K562 (cell line): ENCODE results near the gene IQCM. TPM values are rescaled to one million over a fixed set of nuclear protein-coding genes. Genes with fewer than 3 reads are reported as not detected.

ENCODE experiments used
- ATAC-seq: fragments of 200-7000 bp; cut with Tn5 transposase; 3 replicates; pipeline ENCODE4 v1.9.1; 2020; ENCODE audit warnings: moderate library complexity
- BruUV-seq: library from RNA; stranded (reverse); fragments of 400-500 nt; replicated peaks from 2 replicates; lab custom pipeline; 2021; lab: Mats Ljungman, UMichigan
- CTCF ChIA-PET: fragments of 300-600 bp; formaldehyde crosslinking; extraction: SDS; loops from one replicate; lab custom pipeline; 2021; ENCODE audit warnings: low intra/inter-chr PET ratio; lab: Yijun Ruan, JAX
- POLR2A ChIA-PET: fragments of 300-600, 350-650 bp; sonication (Branson Sonifier 250); formaldehyde crosslinking; extraction: SDS; loops from one replicate; lab custom pipeline; 2021; ENCODE audit warnings: antibody characterized with exemption, inconsistent platforms; lab: Yijun Ruan, JAX
- DNase-seq, 4 experiments: peaks; one replicate each; pipeline versions ENCODE4 v3.0.0 to v3.0.0-alpha.2; 2011 to 2018; ENCODE audit warnings: low spot score in 3 of 4, mixed read lengths in 3 of 4; ENCODE audit errors: extremely low read depth in 1 of 4
- FAIRE-seq: peaks from 2 replicates; lab custom pipeline; 2011; peaks lifted over from hg19 to GRCh38; lab: Jason Lieb, UNC
- H2AFZ ChIP-seq: 2 replicates; pipeline ENCODE4 v1.6.0; 2011; ENCODE audit warnings: low read depth, low read length, control low read depth, inconsistent platforms
- H3K27ac ChIP-seq: fragments of 200-600 bp; 3 replicates; pipeline ENCODE4 v1.8.0; 2011; ENCODE audit warnings: low read depth, mild to moderate bottlenecking, control low read depth, inconsistent platforms, low read length, moderate library complexity, mixed read lengths; ENCODE audit errors: extremely low read depth
- H3K27me3 ChIP-seq, 2 experiments: fragments of 300-600 bp in 1 of 2; 2 replicates in 1 of 2; 3 replicates in 1 of 2; pipeline versions ENCODE4 v1.6.0 to v1.8.0; 2011; ENCODE audit warnings: inconsistent platforms in 2 of 2, low read length in 2 of 2, mild to moderate bottlenecking in 1 of 2, mixed read lengths in 1 of 2, moderate library complexity in 1 of 2; ENCODE audit not compliant: control insufficient read depth in 2 of 2, insufficient read depth in 2 of 2
- H3K36me3 ChIP-seq: fragments of 300-600 bp; 3 replicates; pipeline ENCODE4 v1.8.0; 2011; ENCODE audit warnings: mild to moderate bottlenecking, low read length, inconsistent platforms; ENCODE audit not compliant: control insufficient read depth, insufficient read depth
- H3K4me1 ChIP-seq, 2 experiments: fragments of 200-600 bp in 1 of 2; replicated peaks in 1 of 2; 2 replicates in 1 of 2; 3 replicates in 1 of 2; pipeline versions ENCODE4 v1.5.1 to v1.8.0; 2011; ENCODE audit warnings: inconsistent platforms in 2 of 2, low read length in 2 of 2, mild to moderate bottlenecking in 1 of 2, mixed read lengths in 1 of 2, moderate library complexity in 1 of 2; ENCODE audit not compliant: control insufficient read depth in 2 of 2, insufficient read depth in 2 of 2
- H3K4me2 ChIP-seq: 2 replicates; pipeline ENCODE4 v1.6.1; 2011; ENCODE audit warnings: low read length, control low read depth, inconsistent platforms, mixed read lengths; ENCODE audit not compliant: insufficient read depth
- H3K4me3 ChIP-seq: fragments of 200-600 bp; sonication (generic), shearing (Covaris generic); 2 replicates; pipeline ENCODE4 v1.5.1; 2016; ENCODE audit warnings: control low read depth, inconsistent platforms
- H3K79me2 ChIP-seq: fragments of 200-600 bp; 3 replicates; pipeline ENCODE4 v1.8.0; 2011; ENCODE audit warnings: low read length, inconsistent platforms; ENCODE audit not compliant: control insufficient read depth, insufficient read depth
- H3K9ac ChIP-seq, 2 experiments: 2 replicates each; pipeline versions ENCODE4 v1.6.0 to v1.6.1; 2011; ENCODE audit warnings: low read depth in 2 of 2, low read length in 2 of 2, control low read depth in 1 of 2, inconsistent platforms in 1 of 2, mild to moderate bottlenecking in 1 of 2, mixed read lengths in 1 of 2; ENCODE audit not compliant: insufficient read depth in 1 of 2
- H3K9me1 ChIP-seq: one replicate; pipeline ENCODE4 v1.6.0; 2011; ENCODE audit warnings: inconsistent platforms, mild to moderate bottlenecking, low read length, moderate library complexity; ENCODE audit not compliant: control insufficient read depth, insufficient read depth
- H3K9me3 ChIP-seq: replicated peaks from 2 replicates; pipeline ENCODE4 v1.5.1; 2011; ENCODE audit warnings: low read depth, low read length, inconsistent platforms; ENCODE audit not compliant: control insufficient read depth, insufficient read depth
- H4K20me1 ChIP-seq: replicated peaks from 2 replicates; pipeline ENCODE4 v1.6.1; 2011; ENCODE audit warnings: low read length, inconsistent platforms, mixed read lengths; ENCODE audit not compliant: control insufficient read depth, insufficient read depth
- CBFB ChIP-seq: sonication (generic); formaldehyde crosslinking; IDR thresholded peaks from 2 replicates; pipeline ENCODE4 v1.4.0; 2020; ENCODE audit warnings: mild to moderate bottlenecking, missing genetic modification reagents
- HLTF ChIP-seq: fragments of 450-650 bp; IDR thresholded peaks from 2 replicates; pipeline ENCODE4 v1.6.1; 2016
- IFI16 ChIP-seq: fragments of 250-450 bp; sonication (Bioruptor Pico); IDR thresholded peaks from 2 replicates; pipeline ENCODE4 v2.1.2; 2022; ENCODE audit warnings: mild to moderate bottlenecking, inconsistent platforms
- KLF13 ChIP-seq: fragments of 450-650 bp; IDR thresholded peaks from 2 replicates; pipeline ENCODE4 v1.6.1; 2016; ENCODE audit warnings: missing genetic modification characterization, low read depth, mild to moderate bottlenecking, missing compliant biosample characterization, moderate library complexity, borderline replicate concordance
- MTA3 ChIP-seq: fragments of 450-650 bp; formaldehyde crosslinking; IDR thresholded peaks from 2 replicates; pipeline ENCODE4 v1.6.1; 2017; ENCODE audit warnings: mild to moderate bottlenecking, borderline replicate concordance
- NR1H2 ChIP-seq: sonication (generic); formaldehyde crosslinking; IDR thresholded peaks from 2 replicates; pipeline ENCODE4 v1.4.0; 2020; ENCODE audit warnings: mild to moderate bottlenecking, missing genetic modification reagents
- POLR2G ChIP-seq: fragments of 200-400 bp; formaldehyde crosslinking; IDR thresholded peaks from 2 replicates; pipeline ENCODE4 v1.6.1; 2017; ENCODE audit warnings: low read depth, mild to moderate bottlenecking, antibody characterized with exemption, low read length, moderate library complexity
- RBFOX2 ChIP-seq: fragments of 200-400 bp; formaldehyde crosslinking; IDR thresholded peaks from 2 replicates; pipeline ENCODE4 v1.6.1; 2017; ENCODE audit warnings: low read depth, mild to moderate bottlenecking, low read length, moderate library complexity
- RFX5 ChIP-seq: IDR thresholded peaks from 2 replicates; pipeline ENCODE4 v1.6.1; 2011; ENCODE audit warnings: low read depth, mild to moderate bottlenecking, improper control_type of control experiment, low read length
- SMAD1 ChIP-seq: fragments of 150-350 bp; IDR thresholded peaks from 2 replicates; pipeline ENCODE4 v1.6.1; 2014; ENCODE audit warnings: low read length, low read depth; ENCODE audit not compliant: partially characterized antibody
- ZEB2 ChIP-seq: fragments of 450-650 bp; IDR thresholded peaks from 2 replicates; pipeline ENCODE4 v1.6.1; 2016
- ZKSCAN1 ChIP-seq: fragments of 150-350 bp; IDR thresholded peaks from 2 replicates; pipeline ENCODE4 v1.6.1; 2016; ENCODE audit warnings: low read depth, low read length
- ZNF146 ChIP-seq: IDR thresholded peaks from one replicate; pipeline ENCODE4 v1.6.1; 2018; ENCODE audit warnings: missing compliant biosample characterization; ENCODE audit not compliant: unreplicated experiment
- ZNF224 ChIP-seq: sonication (generic); formaldehyde crosslinking; IDR thresholded peaks from 2 replicates; pipeline ENCODE4 v1.8.0; 2022; ENCODE audit warnings: mild to moderate bottlenecking, missing genetic modification reagents
- ZNF445 ChIP-seq: fragments of 250-450 bp; sonication (Bioruptor Pico); IDR thresholded peaks from 2 replicates; pipeline ENCODE4 v1.4.0; 2020; ENCODE audit warnings: low read depth, mild to moderate bottlenecking, moderate library complexity
- ZNF589 ChIP-seq: fragments of 200-800 bp; sonication (Bioruptor generic); IDR thresholded peaks from 2 replicates; pipeline ENCODE4 v1.6.1; 2016; ENCODE audit warnings: low read depth, missing genetic modification characterization, missing compliant biosample characterization
- ZNF780A ChIP-seq: fragments of 250-450 bp; sonication (Bioruptor Pico); IDR thresholded peaks from 2 replicates; pipeline ENCODE4 v1.5.0; 2021; ENCODE audit warnings: mild to moderate bottlenecking
- WGBS: fragments of 100-300 bp; shearing (Covaris generic); methylation state at CpG from one replicate; pipeline ENCODE4 v1.1.6; 2016; ENCODE audit warnings: low coverage, mixed read lengths; ENCODE audit not compliant: insufficient coverage; ENCODE audit errors: missing lambda C conversion rate; 5-methylcytosine and 5-hydroxymethylcytosine counted together
- in situ Hi-C: fragments of 300-500 bp; cut with MboI; formaldehyde crosslinking; loops from 4 replicates; pipeline ENCODE4 v1.15.0; 2018; ENCODE audit warnings: inconsistent platforms, mixed read lengths
- intact Hi-C: fragments of 100-400 bp; cut with micrococcal nuclease; formaldehyde crosslinking; loops from 2 replicates; pipeline ENCODE4 v1.14.2; 2022
- polyA plus RNA-seq, 8 experiments: library from polyadenylated mRNA; depleted of rRNA in 4 of 8; stranded (reverse) in 5 of 8; unstranded in 3 of 8; fragments of >200 nt; fragmentation: Nextera tagmentation in 2 of 8; fragmentation: Illumina TruSeq in 1 of 8; extraction: Ambion mirVana in 2 of 8; extraction: Trizol in 1 of 8; gene quantifications; 2 replicates each; pipeline versions ENCODE4 v1.2.1 to v1.2.3, GENCODE V29; 2011 to 2014; ENCODE audit warnings: inconsistent platforms in 1 of 8, missing spikeins in 1 of 8
- total RNA-seq, 7 experiments: library from RNA; depleted of rRNA in 6 of 7; stranded (reverse); fragments of >200 nt in 6 of 7; fragmentation: Illumina TruSeq in 2 of 7; extraction: Trizol in 2 of 7; gene quantifications; 2 replicates each; pipeline versions ENCODE4 v1.2.1 to v1.2.3, GENCODE V29; 2011 to 2021; ENCODE audit warnings: low replicate concordance in 1 of 7
- TF ChIP-seq, protein P1 (sequence below): fragments of 250-450 bp; sonication (Bioruptor Pico); IDR thresholded peaks from 2 replicates; pipeline ENCODE4 v1.8.0; 2022; ENCODE audit warnings: moderate library complexity, mild to moderate bottlenecking, inconsistent platforms
- TF ChIP-seq, protein P2 (sequence below): fragments of 250-450 bp; sonication (Bioruptor Pico); IDR thresholded peaks from 2 replicates; pipeline ENCODE4 v1.4.0; 2020; ENCODE audit warnings: mild to moderate bottlenecking, moderate library complexity, borderline replicate concordance
- TF ChIP-seq, protein P3 (sequence below): sonication (generic); formaldehyde crosslinking; IDR thresholded peaks from 2 replicates; pipeline ENCODE4 v1.8.0; 2023; ENCODE audit warnings: mild to moderate bottlenecking, missing genetic modification reagents

The IQCM gene
- total and polyA plus RNA-seq, 9 of the 15 experiments (the other 6 are each of a cell fraction or from before 2014, with no cell fraction given): not detected

DNA sequence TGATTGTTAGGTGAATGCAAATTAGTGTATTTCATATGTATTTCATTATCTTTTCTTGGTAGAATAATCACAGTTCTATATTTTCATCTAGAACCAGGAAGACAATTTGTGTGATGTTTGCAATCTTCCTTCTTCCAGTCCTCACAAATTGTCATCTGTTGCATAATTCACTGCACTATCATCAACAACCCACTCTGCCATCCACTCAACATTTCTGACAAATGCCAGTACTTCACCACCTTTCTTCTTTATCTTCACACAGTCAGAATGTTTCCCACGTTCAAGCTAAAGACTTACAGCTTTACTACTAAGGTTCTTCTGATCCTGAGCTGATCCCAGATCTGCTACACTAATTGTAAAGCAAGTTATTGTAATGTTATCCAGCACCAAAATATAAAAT is 107.8 kb downstream of the IQCM start:
- TF ChIP-seq KLF13 (tag): no peak
- no peak for TF ChIP-seq RBFOX2
- no peak for TF ChIP-seq RFX5
- TF ChIP-seq CBFB (CRISPR knock-in tag): no peak
- TF ChIP-seq ZKSCAN1: no peak
- no peak for TF ChIP-seq ZNF445 (CRISPR knock-in tag)
- no peak for TF ChIP-seq ZEB2
- TF ChIP-seq ZNF146 (CRISPR knock-in tag): no peak
- TF ChIP-seq, protein P1, sequence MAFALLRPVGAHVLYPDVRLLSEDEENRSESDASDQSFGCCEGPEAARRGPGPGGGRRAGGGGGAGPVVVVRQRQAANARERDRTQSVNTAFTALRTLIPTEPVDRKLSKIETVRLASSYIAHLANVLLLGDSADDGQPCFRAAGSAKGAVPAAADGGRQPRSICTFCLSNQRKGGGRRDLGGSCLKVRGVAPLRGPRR (CRISPR knock-in tag): no peak
- TF ChIP-seq, protein P2, sequence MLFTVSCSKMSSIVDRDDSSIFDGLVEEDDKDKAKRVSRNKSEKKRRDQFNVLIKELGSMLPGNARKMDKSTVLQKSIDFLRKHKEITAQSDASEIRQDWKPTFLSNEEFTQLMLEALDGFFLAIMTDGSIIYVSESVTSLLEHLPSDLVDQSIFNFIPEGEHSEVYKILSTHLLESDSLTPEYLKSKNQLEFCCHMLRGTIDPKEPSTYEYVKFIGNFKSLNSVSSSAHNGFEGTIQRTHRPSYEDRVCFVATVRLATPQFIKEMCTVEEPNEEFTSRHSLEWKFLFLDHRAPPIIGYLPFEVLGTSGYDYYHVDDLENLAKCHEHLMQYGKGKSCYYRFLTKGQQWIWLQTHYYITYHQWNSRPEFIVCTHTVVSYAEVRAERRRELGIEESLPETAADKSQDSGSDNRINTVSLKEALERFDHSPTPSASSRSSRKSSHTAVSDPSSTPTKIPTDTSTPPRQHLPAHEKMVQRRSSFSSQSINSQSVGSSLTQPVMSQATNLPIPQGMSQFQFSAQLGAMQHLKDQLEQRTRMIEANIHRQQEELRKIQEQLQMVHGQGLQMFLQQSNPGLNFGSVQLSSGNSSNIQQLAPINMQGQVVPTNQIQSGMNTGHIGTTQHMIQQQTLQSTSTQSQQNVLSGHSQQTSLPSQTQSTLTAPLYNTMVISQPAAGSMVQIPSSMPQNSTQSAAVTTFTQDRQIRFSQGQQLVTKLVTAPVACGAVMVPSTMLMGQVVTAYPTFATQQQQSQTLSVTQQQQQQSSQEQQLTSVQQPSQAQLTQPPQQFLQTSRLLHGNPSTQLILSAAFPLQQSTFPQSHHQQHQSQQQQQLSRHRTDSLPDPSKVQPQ (CRISPR knock-in tag): no peak
- no peak for TF ChIP-seq ZNF589 (CRISPR knock-in tag)
- TF ChIP-seq MTA3: no peak
- TF ChIP-seq ZNF780A (CRISPR knock-in tag): no peak
- no peak for TF ChIP-seq POLR2G
- TF ChIP-seq SMAD1: no peak
- TF ChIP-seq NR1H2: no peak
- TF ChIP-seq IFI16 (CRISPR knock-in tag): no peak
- TF ChIP-seq, protein P3, sequence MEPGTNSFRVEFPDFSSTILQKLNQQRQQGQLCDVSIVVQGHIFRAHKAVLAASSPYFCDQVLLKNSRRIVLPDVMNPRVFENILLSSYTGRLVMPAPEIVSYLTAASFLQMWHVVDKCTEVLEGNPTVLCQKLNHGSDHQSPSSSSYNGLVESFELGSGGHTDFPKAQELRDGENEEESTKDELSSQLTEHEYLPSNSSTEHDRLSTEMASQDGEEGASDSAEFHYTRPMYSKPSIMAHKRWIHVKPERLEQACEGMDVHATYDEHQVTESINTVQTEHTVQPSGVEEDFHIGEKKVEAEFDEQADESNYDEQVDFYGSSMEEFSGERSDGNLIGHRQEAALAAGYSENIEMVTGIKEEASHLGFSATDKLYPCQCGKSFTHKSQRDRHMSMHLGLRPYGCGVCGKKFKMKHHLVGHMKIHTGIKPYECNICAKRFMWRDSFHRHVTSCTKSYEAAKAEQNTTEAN (CRISPR knock-in tag): no peak
- TF ChIP-seq ZNF224: no peak
- no peak for TF ChIP-seq HLTF
- H3K4me2 ChIP-seq: no peak overlapping the region
- no peaks in the 10 kb centered on the region for H3K4me1 ChIP-seq
- no peaks in the 10 kb centered on the region for H3K27me3 ChIP-seq
- in situ Hi-C loops: no loop called here
- no TSS peak for BruUV-seq
- no peaks in the 10 kb centered on the region for H3K9me1 ChIP-seq
- H3K79me2 ChIP-seq: no peaks in the 10 kb centered on the region
- ChIA-PET CTCF (no interaction called here), POLR2A (no interaction called here)
- no peak overlapping the region for H2AFZ ChIP-seq
- H3K9me3 ChIP-seq: no peaks in the 10 kb centered on the region
- no peak overlapping the region for H3K4me3 ChIP-seq
- H4K20me1 ChIP-seq: no peaks in the 10 kb centered on the region
- intact Hi-C loops: no loop called here
- WGBS: 0% methylated on average over 1 of the region's 1 CpG
- no peak overlapping the region for H3K27ac ChIP-seq
- H3K36me3 ChIP-seq: no peaks in the 10 kb centered on the region
- DNase-seq: no peak
- H3K9ac ChIP-seq: no peak overlapping the region
- FAIRE-seq: no peak
- no peak for ATAC-seq
